Neuronal stem cell (in vitro differentiated cells): Measurements from ENCODE around the gene MREG.

ENCODE experiments used
- DNase-seq: peaks from one replicate; pipeline ENCODE4 v3.0.0-alpha.2; 2013; ENCODE audit warnings: low spot score
- H2AFZ ChIP-seq: one replicate; pipeline ENCODE4 v1.6.1; 2013; ENCODE audit warnings: mild to moderate bottlenecking, low read length, inconsistent platforms
- H2AK5ac ChIP-seq: 2 replicates; pipeline ENCODE4 v1.6.1; 2013; ENCODE audit warnings: low read depth, mild to moderate bottlenecking, inconsistent platforms, low read length, moderate library complexity, mixed read lengths
- H2BK120ac ChIP-seq: 2 replicates; pipeline ENCODE4 v1.6.1; 2013; ENCODE audit warnings: low read depth, mild to moderate bottlenecking, inconsistent platforms, low read length, moderate library complexity, mixed read lengths
- H2BK12ac ChIP-seq: one replicate; pipeline ENCODE4 v1.6.1; 2013; ENCODE audit warnings: low read length, inconsistent platforms
- H2BK15ac ChIP-seq: 2 replicates; pipeline ENCODE4 v1.6.1; 2013; ENCODE audit warnings: mild to moderate bottlenecking, low read length, inconsistent platforms, mixed read lengths
- H2BK5ac ChIP-seq: one replicate; pipeline ENCODE4 v1.6.1; 2013; ENCODE audit warnings: inconsistent platforms, mild to moderate bottlenecking, low read length, moderate library complexity
- H3K14ac ChIP-seq: one replicate; pipeline ENCODE4 v1.6.1; 2013; ENCODE audit warnings: low read length, inconsistent platforms
- H3K18ac ChIP-seq: 2 replicates; pipeline ENCODE4 v1.6.1; 2013; ENCODE audit warnings: low read length, inconsistent platforms
- H3K23ac ChIP-seq: 2 replicates; pipeline ENCODE4 v1.6.1; 2013; ENCODE audit warnings: low read depth, mild to moderate bottlenecking, mixed read lengths, low read length, inconsistent platforms; ENCODE audit not compliant: poor library complexity
- H3K27ac ChIP-seq: replicated peaks from 3 replicates; pipeline ENCODE4 v1.5.1; 2013; ENCODE audit warnings: low read length, inconsistent platforms
- H3K27me3 ChIP-seq, 3 experiments: 2 replicates each; pipeline ENCODE4 v1.6.1; 2013; ENCODE audit warnings: low read length in 3 of 3, mild to moderate bottlenecking in 2 of 3, inconsistent platforms in 1 of 3, low read depth in 1 of 3, mixed read lengths in 1 of 3, moderate library complexity in 1 of 3; ENCODE audit not compliant: control insufficient read depth in 3 of 3, insufficient read depth in 3 of 3
- H3K36me3 ChIP-seq, 2 donors: replicated peaks in 1 of 2; 2 replicates each; pipeline ENCODE4 v1.6.1; 2013; ENCODE audit warnings: low read length in 2 of 2; ENCODE audit not compliant: control insufficient read depth in 2 of 2, insufficient read depth in 2 of 2
- H3K4ac ChIP-seq: 2 replicates; pipeline ENCODE4 v1.6.1; 2013; ENCODE audit warnings: inconsistent platforms, mild to moderate bottlenecking, low read length, moderate library complexity
- H3K4me1 ChIP-seq, 2 donors: 1 replicate in 1 of 2; 2 replicates in 1 of 2; pipeline ENCODE4 v1.6.1; 2013; ENCODE audit warnings: low read length in 2 of 2, low read depth in 1 of 2; ENCODE audit not compliant: control insufficient read depth in 2 of 2, insufficient read depth in 1 of 2
- H3K4me2 ChIP-seq: one replicate; pipeline ENCODE4 v1.6.1; 2013; ENCODE audit warnings: mild to moderate bottlenecking, low read length, inconsistent platforms; ENCODE audit not compliant: insufficient read depth, poor library complexity, severe bottlenecking
- H3K4me3 ChIP-seq, 2 donors: 2 replicates each; pipeline ENCODE4 v1.5.1; 2013; ENCODE audit warnings: low read length in 2 of 2, mild to moderate bottlenecking in 2 of 2, inconsistent platforms in 1 of 2, moderate library complexity in 1 of 2
- H3K79me1 ChIP-seq: one replicate; pipeline ENCODE4 v1.6.1; 2013; ENCODE audit warnings: low read depth, mild to moderate bottlenecking, inconsistent platforms, low read length, moderate library complexity
- H3K9ac ChIP-seq: one replicate; pipeline ENCODE4 v1.6.1; 2013; ENCODE audit warnings: mild to moderate bottlenecking, low read depth, low read length, inconsistent platforms; ENCODE audit not compliant: poor library complexity
- H3K9me3 ChIP-seq, 2 donors: replicated peaks in 1 of 2; 2 replicates each; pipeline versions ENCODE3 to v1.6.1; 2013; ENCODE audit warnings: low read length in 2 of 2, mild to moderate bottlenecking in 2 of 2, inconsistent platforms in 1 of 2, low read depth in 1 of 2, mixed read lengths in 1 of 2, moderate library complexity in 1 of 2; ENCODE audit not compliant: control insufficient read depth in 2 of 2, insufficient read depth in 1 of 2
- H4K8ac ChIP-seq: one replicate; pipeline ENCODE4 v1.6.1; 2013; ENCODE audit warnings: low read depth, mild to moderate bottlenecking, inconsistent platforms, low read length, moderate library complexity
- H4K91ac ChIP-seq: one replicate; pipeline ENCODE4 v1.6.1; 2013; ENCODE audit warnings: low read length, low read depth, mild to moderate bottlenecking, inconsistent platforms; ENCODE audit not compliant: poor library complexity
- WGBS, 2 donors: extraction: QIAGEN DNeasy Blood & Tissue Kit; methylation state at CpG; one replicate each; pipeline ENCODE4 v1.1.7; 2013; ENCODE audit warnings: missing lambda C conversion rate in 2 of 2, mixed read lengths in 1 of 2; ENCODE audit not compliant: insufficient read length in 2 of 2, insufficient replicate concordance in 1 of 2; ENCODE audit errors: extremely low coverage in 2 of 2; 5-methylcytosine and 5-hydroxymethylcytosine counted together

MREG gene

GRCh38 chr2:216015722-216016464 is 2.5 kb upstream of the MREG start:
- H2BK15ac ChIP-seq: no peak overlapping the region
- no peak for DNase-seq
- H4K91ac ChIP-seq: no peak overlapping the region
- no peak overlapping the region for H2BK120ac ChIP-seq
- H3K79me1 ChIP-seq: no peaks in the 10 kb centered on the region
- H3K27me3 ChIP-seq: no peaks in the 10 kb centered on the region
- no peak overlapping the region for H2AFZ ChIP-seq
- WGBS, 2 donors: no CpG with 5 or more reads among the region's 5 CpGs
- H3K14ac ChIP-seq: no peak overlapping the region
- H4K8ac ChIP-seq: no peak overlapping the region
- H3K4me2 ChIP-seq: no peak overlapping the region
- H3K4me1 ChIP-seq: peaks cover 2 to 14% of the 10 kb centered on the region in 2 donors
- no peaks in the 10 kb centered on the region for H3K36me3 ChIP-seq
- H3K27ac ChIP-seq: no peak overlapping the region
- H3K18ac ChIP-seq: no peak overlapping the region
- no peak overlapping the region for H3K4ac ChIP-seq
- no peak overlapping the region for H3K4me3 ChIP-seq
- no peak overlapping the region for H2AK5ac ChIP-seq
- H2BK12ac ChIP-seq: no peak overlapping the region
- H3K23ac ChIP-seq: no peak overlapping the region
- H3K9me3 ChIP-seq: no peaks in the 10 kb centered on the region
- H3K9ac ChIP-seq: no peak overlapping the region
- no peak overlapping the region for H2BK5ac ChIP-seq

DNA sequence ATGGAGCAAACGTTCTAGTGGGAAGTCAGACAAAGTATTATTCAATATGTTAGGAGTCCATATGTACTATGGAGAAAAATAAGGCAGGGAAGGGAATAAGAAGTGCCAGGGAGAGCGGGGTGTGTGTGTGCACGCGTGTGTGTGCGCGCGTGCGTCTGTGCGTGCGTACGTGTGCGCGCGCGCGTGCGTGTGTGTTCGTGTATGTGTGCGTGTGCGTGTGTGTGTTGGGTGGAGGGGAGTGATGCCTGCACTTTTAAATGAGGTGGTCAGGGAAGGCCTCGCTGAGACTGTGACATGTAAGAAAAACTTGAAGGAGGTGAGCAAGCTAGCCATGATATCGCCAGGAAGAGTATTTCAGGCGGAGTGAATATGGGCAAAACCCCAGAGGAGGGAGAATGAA is 1.6 kb upstream of the MREG start:
- Histone ChIP-seq H4K8ac (no peak overlapping the region), H3K4me2 (no peak overlapping the region), H2BK12ac (no peak overlapping the region), H3K18ac (no peak overlapping the region), H2AFZ (no peak overlapping the region), H2BK120ac (no peak overlapping the region), H3K27me3 (no peaks in the 10 kb centered on the region), H3K4me3 (peak overlapping the region in 1 of 2 donors; percentile 48), H3K36me3 (no peaks in the 10 kb centered on the region), H2AK5ac (no peak overlapping the region), H3K27ac (no peak overlapping the region), H3K4me1 (peaks cover 2 to 14% of the 10 kb centered on the region in 2 donors), H3K79me1 (no peaks in the 10 kb centered on the region), H3K23ac (no peak overlapping the region), H3K4ac (no peak overlapping the region), H3K9ac (peak overlapping the region; percentile 17), H2BK5ac (no peak overlapping the region), H3K9me3 (no peaks in the 10 kb centered on the region), H4K91ac (no peak overlapping the region), H2BK15ac (no peak overlapping the region), H3K14ac (no peak overlapping the region)
- 100% methylated on average over 3 to 10 of the region's 23 CpGs for WGBS, 2 donors
- DNase-seq: no peak

DNA sequence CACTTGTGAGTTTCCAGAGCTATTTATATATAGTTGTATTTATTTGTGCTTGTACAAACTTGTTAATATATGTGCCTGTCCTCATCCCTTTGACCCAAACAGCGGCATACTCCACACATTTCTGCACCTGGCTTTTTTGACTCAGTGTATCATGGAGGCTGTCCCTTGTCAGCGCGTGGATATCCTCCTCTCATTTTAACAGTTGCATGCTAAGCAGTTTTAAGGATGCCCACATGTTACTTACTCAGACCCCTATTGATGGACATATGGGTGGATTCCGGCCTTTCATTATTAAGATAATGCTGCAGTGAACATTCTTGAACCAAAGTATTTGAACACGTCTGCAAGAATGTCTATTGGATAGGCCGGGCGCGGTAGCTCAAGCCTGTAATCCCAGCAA is 655 bp upstream of the MREG start:
- DNase-seq: no peak
- WGBS, 2 donors: no CpG with 5 or more reads among the region's 8 CpGs
- Histone ChIP-seq H2BK12ac (no peak overlapping the region), H3K9me3 (no peaks in the 10 kb centered on the region), H3K9ac (no peak overlapping the region), H3K4me2 (no peak overlapping the region), H2BK15ac (no peak overlapping the region), H3K27me3 (no peaks in the 10 kb centered on the region), H3K4me1 (peaks cover 2 to 14% of the 10 kb centered on the region in 2 donors), H2BK120ac (no peak overlapping the region), H2AFZ (peak overlapping the region; percentile 99), H3K4ac (no peak overlapping the region), H3K79me1 (no peaks in the 10 kb centered on the region), H4K91ac (no peak overlapping the region), H3K36me3 (no peaks in the 10 kb centered on the region), H3K27ac (no peak overlapping the region), H2AK5ac (no peak overlapping the region), H3K14ac (no peak overlapping the region), H4K8ac (no peak overlapping the region), H3K18ac (no peak overlapping the region), H3K23ac (no peak overlapping the region), H3K4me3 (no peak overlapping the region), H2BK5ac (no peak overlapping the region)

DNA sequence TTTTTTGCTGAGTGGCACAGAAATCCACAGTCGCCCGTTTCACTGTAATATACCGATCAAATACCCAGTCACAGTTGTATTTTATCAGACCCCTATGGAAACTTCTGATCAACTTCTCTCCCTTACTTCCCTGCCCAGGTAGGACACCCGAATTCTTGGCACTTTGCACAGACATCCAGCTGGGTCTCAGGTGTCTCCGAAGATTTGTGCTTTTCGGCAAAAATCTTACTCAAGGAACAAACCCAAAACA is 596 bp downstream of the MREG start:
- H3K36me3 ChIP-seq: no peaks in the 10 kb centered on the region
- H2BK5ac ChIP-seq: no peak overlapping the region
- H3K4me2 ChIP-seq: peak overlapping the region; percentile 60
- H3K9me3 ChIP-seq: no peaks in the 10 kb centered on the region
- H3K18ac ChIP-seq: no peak overlapping the region
- H2BK15ac ChIP-seq: no peak overlapping the region
- peaks cover 2 to 14% of the 10 kb centered on the region in 2 donors for H3K4me1 ChIP-seq
- no peak overlapping the region for H3K23ac ChIP-seq
- H3K27ac ChIP-seq: no peak overlapping the region
- no peaks in the 10 kb centered on the region for H3K27me3 ChIP-seq
- no peak overlapping the region for H2BK120ac ChIP-seq
- H3K9ac ChIP-seq: no peak overlapping the region
- peak overlapping the region; percentile 99 for H2AFZ ChIP-seq
- peak overlapping the region; percentile 76 for H3K14ac ChIP-seq
- DNase-seq: no peak
- no peak overlapping the region for H4K91ac ChIP-seq
- H3K4ac ChIP-seq: no peak overlapping the region
- H2AK5ac ChIP-seq: no peak overlapping the region
- no CpG with 5 or more reads among the region's 6 CpGs for WGBS, 2 donors
- H3K79me1 ChIP-seq: no peaks in the 10 kb centered on the region
- no peak overlapping the region for H4K8ac ChIP-seq
- no peak overlapping the region for H2BK12ac ChIP-seq
- H3K4me3 ChIP-seq: peak overlapping the region; percentile 69 to 84
